ENCODE data around the gene PDZRN3. TPM values are rescaled to one million over a fixed set of nuclear protein-coding genes. Genes with fewer than 3 reads are reported as not detected.

PDZRN3 gene
- total RNA-seq, 2 donors from 2014 or later: 6.1 to 10.4 TPM

DNA sequence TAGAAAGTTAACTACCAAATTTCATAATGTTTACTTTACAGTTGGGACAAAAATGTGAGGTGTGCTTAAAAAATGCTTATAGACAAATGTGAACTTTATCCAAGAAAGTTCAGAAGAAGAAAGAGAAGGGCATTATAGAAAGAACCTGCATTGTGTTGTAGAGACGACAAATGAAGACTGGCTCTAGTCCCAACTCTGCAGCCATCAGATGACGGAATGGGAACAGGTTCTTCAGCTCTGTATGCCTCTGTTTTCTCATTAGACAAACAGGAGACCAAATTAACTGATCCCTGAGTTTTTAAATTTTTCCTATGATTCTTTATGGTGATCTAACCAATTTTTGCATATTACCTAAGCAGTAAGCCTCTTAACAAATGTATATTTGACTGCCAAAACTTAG is 49.2 kb downstream of the PDZRN3 start:
- whole genome bisulfite sequencing, 2 experiments (ENCODE audit: insufficient coverage in 1 of 2, insufficient read length in 1 of 2): 72% methylated on average over 2 of the region's 2 CpGs; no CpG with 5 or more reads in 1 of the 2 experiments

DNA sequence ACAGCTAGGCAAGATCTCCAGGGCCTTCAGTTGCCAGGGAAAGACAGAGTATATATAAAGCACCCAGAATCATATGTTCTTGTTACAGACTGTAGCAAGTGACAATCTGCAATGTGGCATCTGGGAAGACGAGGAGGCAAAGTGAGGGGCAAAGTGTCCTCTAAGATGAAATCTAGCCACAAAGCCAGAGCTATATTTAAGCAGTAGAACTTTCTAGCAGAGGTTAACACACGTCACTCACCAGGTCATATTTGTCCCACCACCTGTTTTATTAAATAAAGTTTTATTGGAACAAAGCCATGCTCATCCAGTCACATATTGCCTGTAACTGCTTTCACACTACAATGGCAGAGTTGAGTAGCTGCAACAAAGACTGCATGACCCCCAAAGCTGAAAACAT is 51.5 kb downstream of the PDZRN3 start:
- Mint-ChIP-seq H3K27ac (peak overlapping the region; percentile 74), H3K4me1 (peaks cover 60% of the 10 kb centered on the region), H3K27me3 (ENCODE audit: insufficient read depth) (peaks cover 7% of the 10 kb centered on the region), H3K36me3 (ENCODE audit: low read depth) (no peaks in the 10 kb centered on the region), H3K9me3 (no peaks in the 10 kb centered on the region), H3K4me3 (peak overlapping the region; percentile 9)
- Histone ChIP-seq H3K27me3 (ENCODE audit: control insufficient read depth, insufficient read depth, low read length, poor library complexity, severe bottlenecking) (no peaks in the 10 kb centered on the region), H3K27ac (ENCODE audit: low read depth, low read length) (no peak overlapping the region), H3K9ac (ENCODE audit: extremely low read depth, low read length, poor library complexity, severe bottlenecking) (no peak overlapping the region), H3K9me3 (ENCODE audit: control insufficient read depth, low read length) (no peaks in the 10 kb centered on the region), H3K36me3 (ENCODE audit: control insufficient read depth, insufficient read depth, low read length) (peaks cover 7% of the 10 kb centered on the region), H3K4me1 (ENCODE audit: control insufficient read depth, insufficient read depth, low read length) (peaks cover 30% of the 10 kb centered on the region), H3K4me3 (ENCODE audit: low read length) (no peak overlapping the region)
- 94 to 100% methylated on average over 1 to 2 of the region's 2 CpGs for WGBS, 2 experiments (ENCODE audit: insufficient coverage in 1 of 2, insufficient read length in 1 of 2)
- no peak for DNase-seq
- TF ChIP-seq, protein P1, sequence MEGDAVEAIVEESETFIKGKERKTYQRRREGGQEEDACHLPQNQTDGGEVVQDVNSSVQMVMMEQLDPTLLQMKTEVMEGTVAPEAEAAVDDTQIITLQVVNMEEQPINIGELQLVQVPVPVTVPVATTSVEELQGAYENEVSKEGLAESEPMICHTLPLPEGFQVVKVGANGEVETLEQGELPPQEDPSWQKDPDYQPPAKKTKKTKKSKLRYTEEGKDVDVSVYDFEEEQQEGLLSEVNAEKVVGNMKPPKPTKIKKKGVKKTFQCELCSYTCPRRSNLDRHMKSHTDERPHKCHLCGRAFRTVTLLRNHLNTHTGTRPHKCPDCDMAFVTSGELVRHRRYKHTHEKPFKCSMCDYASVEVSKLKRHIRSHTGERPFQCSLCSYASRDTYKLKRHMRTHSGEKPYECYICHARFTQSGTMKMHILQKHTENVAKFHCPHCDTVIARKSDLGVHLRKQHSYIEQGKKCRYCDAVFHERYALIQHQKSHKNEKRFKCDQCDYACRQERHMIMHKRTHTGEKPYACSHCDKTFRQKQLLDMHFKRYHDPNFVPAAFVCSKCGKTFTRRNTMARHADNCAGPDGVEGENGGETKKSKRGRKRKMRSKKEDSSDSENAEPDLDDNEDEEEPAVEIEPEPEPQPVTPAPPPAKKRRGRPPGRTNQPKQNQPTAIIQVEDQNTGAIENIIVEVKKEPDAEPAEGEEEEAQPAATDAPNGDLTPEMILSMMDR (conservative IDR thresholded peaks at IDR 0.05): no peak

More for the DNA sequence above, 49.2 kb downstream of the PDZRN3 start:
- no peak overlapping the region for H3K9ac ChIP-seq (ENCODE audit: extremely low read depth, low read length, poor library complexity, severe bottlenecking)
- H3K4me1 ChIP-seq (ENCODE audit: control insufficient read depth, insufficient read depth, low read length): peaks cover 17% of the 10 kb centered on the region
- peaks cover 7% of the 10 kb centered on the region for H3K27me3 Mint-ChIP-seq (ENCODE audit: insufficient read depth)
- H3K27me3 ChIP-seq (ENCODE audit: control insufficient read depth, insufficient read depth, low read length, poor library complexity, severe bottlenecking): no peaks in the 10 kb centered on the region
- no peak overlapping the region for H3K27ac ChIP-seq (ENCODE audit: low read depth, low read length)
- no peak overlapping the region for H3K4me3 ChIP-seq (ENCODE audit: low read length)
- H3K9me3 Mint-ChIP-seq: no peaks in the 10 kb centered on the region
- TF ChIP-seq, protein P1 (conservative IDR thresholded peaks at IDR 0.05): no peak
- no peaks in the 10 kb centered on the region for H3K9me3 ChIP-seq (ENCODE audit: control insufficient read depth, low read length)
- H3K27ac Mint-ChIP-seq: no peak overlapping the region
- no peak overlapping the region for H3K4me3 Mint-ChIP-seq
- H3K36me3 ChIP-seq (ENCODE audit: control insufficient read depth, insufficient read depth, low read length): peaks cover under 1% of the 10 kb centered on the region
- DNase-seq: no peak
- H3K4me1 Mint-ChIP-seq: peaks cover 38% of the 10 kb centered on the region
- H3K36me3 Mint-ChIP-seq (ENCODE audit: low read depth): no peaks in the 10 kb centered on the region

DNA sequence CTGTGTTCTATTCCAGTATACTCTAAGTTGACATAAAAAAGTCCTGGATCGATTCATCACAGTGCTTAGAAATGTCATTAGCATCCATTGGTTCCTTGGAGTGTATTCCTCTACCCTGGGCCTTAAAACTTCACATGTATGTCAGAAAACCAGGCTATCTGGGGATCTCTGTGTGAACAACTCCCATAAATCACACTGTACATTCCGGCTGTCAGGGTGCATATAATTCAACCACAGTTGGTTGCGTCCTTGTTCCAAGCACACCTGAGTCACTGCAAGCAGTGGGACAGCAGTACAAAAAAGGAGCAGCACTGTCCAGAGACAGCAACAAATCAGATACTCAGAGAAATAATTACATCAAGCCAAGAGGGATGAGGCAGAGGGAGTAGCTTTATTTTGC is 52.4 kb downstream of the PDZRN3 start:
- Mint-ChIP-seq H3K9me3 (no peaks in the 10 kb centered on the region), H3K27me3 (ENCODE audit: insufficient read depth) (peaks cover 7% of the 10 kb centered on the region), H3K27ac (peak overlapping the region; percentile 26), H3K4me3 (peak overlapping the region; percentile 9), H3K36me3 (ENCODE audit: low read depth) (no peaks in the 10 kb centered on the region), H3K4me1 (peaks cover 64% of the 10 kb centered on the region)
- H3K4me1 ChIP-seq (ENCODE audit: control insufficient read depth, insufficient read depth, low read length): peaks cover 30% of the 10 kb centered on the region
- TF ChIP-seq, protein P1 (conservative IDR thresholded peaks at IDR 0.05): no peak
- no peak overlapping the region for H3K4me3 ChIP-seq (ENCODE audit: low read length)
- 79 to 94% methylated on average over 2 to 3 of the region's 3 CpGs for WGBS, 2 experiments (ENCODE audit: insufficient coverage in 1 of 2, insufficient read length in 1 of 2)
- H3K9me3 ChIP-seq (ENCODE audit: control insufficient read depth, low read length): no peaks in the 10 kb centered on the region
- no peak overlapping the region for H3K27ac ChIP-seq (ENCODE audit: low read depth, low read length)
- H3K9ac ChIP-seq (ENCODE audit: extremely low read depth, low read length, poor library complexity, severe bottlenecking): no peak overlapping the region
- no peaks in the 10 kb centered on the region for H3K27me3 ChIP-seq (ENCODE audit: control insufficient read depth, insufficient read depth, low read length, poor library complexity, severe bottlenecking)
- peaks cover 8% of the 10 kb centered on the region for H3K36me3 ChIP-seq (ENCODE audit: control insufficient read depth, insufficient read depth, low read length)
- no peak for DNase-seq

All from endodermal cell (in vitro differentiated cells).